A549 (cell line): ENCODE data around the gene TOPORS. TPM values are rescaled to one million over a fixed set of nuclear protein-coding genes. Genes with fewer than 3 reads are reported as not detected.
"Not testable (repeated sequence)": the region's sequence is repeated elsewhere in the genome, so short reads cannot be mapped to it uniquely, and the experiment has no call there.

Experiments used
- ATAC-seq, 2 experiments: fragments of 200-7000 bp in 1 of 2; fragments of >200 bp in 1 of 2; cut with Nextera tagmentation in 1 of 2; cut with Tn5 transposase in 1 of 2; 3 replicates each; pipeline versions ENCODE4 v1.8.0 to v1.9.1; 2018 to 2020; ENCODE audit warnings: mild to moderate bottlenecking in 1 of 2, moderate library complexity in 1 of 2
- CTCF ChIA-PET: fragments of 300-600 bp; sonication (Branson Sonifier 250); formaldehyde crosslinking; extraction: SDS; loops from one replicate; lab custom pipeline; 2021; ENCODE audit warnings: antibody characterized with exemption, inconsistent platforms; lab: Yijun Ruan, JAX
- POLR2A ChIA-PET: fragments of 350-600 bp; formaldehyde crosslinking; extraction: SDS; loops from one replicate; lab custom pipeline; 2021; ENCODE audit warnings: antibody characterized with exemption, inconsistent platforms; lab: Yijun Ruan, JAX
- DNase-seq, 2 experiments: peaks; one replicate each; pipeline versions ENCODE4 v3.0.0 to v3.0.0-alpha.2; 2011 to 2016; ENCODE audit warnings: low read depth in 1 of 2, low spot score in 1 of 2
- FAIRE-seq: peaks from 2 replicates; lab custom pipeline; 2011; peaks lifted over from hg19 to GRCh38; lab: Jason Lieb, UNC
- H3K27ac ChIP-seq, 2 experiments: fragments of >200 bp; sonication (Bioruptor Twin); formaldehyde crosslinking; 3 replicates each; pipeline ENCODE4 v1.5.1; 2016 to 2017
- H3K4me1 ChIP-seq: fragments of >200 bp; sonication (Bioruptor Twin); formaldehyde crosslinking; 3 replicates; pipeline ENCODE4 v1.6.1; 2016
- H3K4me2 ChIP-seq: fragments of >200 bp; sonication (Bioruptor Twin); formaldehyde crosslinking; 3 replicates; pipeline ENCODE4 v1.6.1; 2016
- H3K4me3 ChIP-seq: fragments of >200 bp; sonication (Bioruptor Twin); formaldehyde crosslinking; 3 replicates; pipeline ENCODE4 v1.5.1; 2016
- H3K9me3 ChIP-seq: fragments of >200 bp; sonication (Bioruptor Twin); formaldehyde crosslinking; 3 replicates; pipeline ENCODE4 v1.6.1; 2016
- BHLHE40 ChIP-seq: IDR thresholded peaks from 2 replicates; pipeline ENCODE4 v1.6.1; 2012; ENCODE audit warnings: low read depth, low read length, inconsistent platforms
- CBX2 ChIP-seq: fragments of 200-600 bp; sonication (generic); IDR thresholded peaks from 2 replicates; pipeline ENCODE4 v1.6.1; 2016; ENCODE audit warnings: low read depth, mild to moderate bottlenecking, borderline replicate concordance
- CBX8 ChIP-seq: fragments of 200-600 bp; sonication (generic); IDR thresholded peaks from 2 replicates; pipeline ENCODE4 v1.6.1; 2016
- CEBPB ChIP-seq, 2 experiments: fragments of >200 bp in 1 of 2; sonication (Bioruptor Twin) in 1 of 2; formaldehyde crosslinking in 1 of 2; IDR thresholded peaks; 2 replicates each; pipeline ENCODE4 v1.6.1; 2012 to 2016
- FOSB ChIP-seq: fragments of 250-450 bp; sonication (Bioruptor Pico); IDR thresholded peaks from 2 replicates; pipeline ENCODE4 v1.5.0; 2020; ENCODE audit warnings: mild to moderate bottlenecking, moderate library complexity
- FOSL2 ChIP-seq, 2 experiments: fragments of 450-650 bp in 1 of 2; fragments of >200 bp in 1 of 2; sonication (Bioruptor Twin) in 1 of 2; formaldehyde crosslinking; IDR thresholded peaks; 2 replicates each; pipeline versions ENCODE4 v1.5.0 to v1.6.1; 2016 to 2020; ENCODE audit warnings: mild to moderate bottlenecking in 1 of 2, moderate library complexity in 1 of 2
- GATA3 ChIP-seq: IDR thresholded peaks from 2 replicates; pipeline ENCODE4 v1.6.1; 2012; ENCODE audit warnings: borderline replicate concordance
- HDAC2 ChIP-seq: fragments of 200-600 bp; sonication (generic); IDR thresholded peaks from 2 replicates; pipeline ENCODE4 v1.6.1; 2016
- HEYL ChIP-seq: fragments of 250-450 bp; sonication (Bioruptor Pico); IDR thresholded peaks from 2 replicates; pipeline ENCODE4 v1.8.0; 2021; ENCODE audit warnings: mild to moderate bottlenecking, moderate library complexity
- HOXA7 ChIP-seq: fragments of 250-450 bp; sonication (Bioruptor Pico); IDR thresholded peaks from 2 replicates; pipeline ENCODE4 v1.5.0; 2020; ENCODE audit warnings: mild to moderate bottlenecking, moderate library complexity
- HOXB5 ChIP-seq: fragments of 250-450 bp; sonication (Bioruptor Pico); IDR thresholded peaks from 2 replicates; pipeline ENCODE4 v1.5.0; 2020; ENCODE audit warnings: mild to moderate bottlenecking, moderate library complexity
- KDM5A ChIP-seq: fragments of 200-600 bp; sonication (generic); IDR thresholded peaks from 2 replicates; pipeline ENCODE4 v1.6.1; 2016; ENCODE audit warnings: antibody characterized with exemption, mild to moderate bottlenecking
- MAZ ChIP-seq: fragments of 150-350 bp; IDR thresholded peaks from 2 replicates; pipeline ENCODE4 v1.6.1; 2014; ENCODE audit warnings: antibody characterized with exemption, low read depth, low read length, borderline replicate concordance
- NFE2L2 ChIP-seq: fragments of 150-350 bp; conservative IDR thresholded peaks from 2 replicates; pipeline ENCODE4 v1.6.1; 2014; ENCODE audit warnings: low read length
- RCOR1 ChIP-seq: fragments of 150-350 bp; IDR thresholded peaks from 2 replicates; pipeline ENCODE4 v1.6.1; 2014; ENCODE audit warnings: antibody characterized with exemption, low read length, low read depth
- RNF2 ChIP-seq: fragments of 200-600 bp; sonication (generic); IDR thresholded peaks from 2 replicates; pipeline ENCODE4 v1.6.1; 2016; ENCODE audit warnings: low read depth, mild to moderate bottlenecking, antibody characterized with exemption, moderate library complexity, borderline replicate concordance
- WGBS: methylation state at CpG from one replicate; pipeline ENCODE4 v1.1.6; 2017; ENCODE audit errors: missing lambda C conversion rate; 5-methylcytosine and 5-hydroxymethylcytosine counted together
- polyA plus RNA-seq, 4 experiments: library from polyadenylated mRNA; depleted of rRNA in 3 of 4; stranded (reverse); fragments of >200 nt; fragmentation: RNase III in 1 of 4; extraction: RNeasy Plus Mini Kit Qiagen cat#74134 plus additional on column Dnase treatment in 1 of 4; gene quantifications; 2 replicates in 3 of 4; 3 replicates in 1 of 4; pipeline ENCODE4 v1.2.3, GENCODE V29; 2011 to 2017
- TF ChIP-seq, protein P1 (sequence below): fragments of 150-350 bp; IDR thresholded peaks from 2 replicates; pipeline ENCODE4 v1.6.1; 2014; ENCODE audit warnings: low read depth, mild to moderate bottlenecking, low read length
- TF ChIP-seq, protein P2 (sequence below): fragments of 250-450 bp; sonication (Bioruptor Pico); IDR thresholded peaks from 2 replicates; pipeline ENCODE4 v1.5.0; 2021; ENCODE audit warnings: mild to moderate bottlenecking, moderate library complexity, borderline replicate concordance
- TF ChIP-seq, protein P3 (sequence below): IDR thresholded peaks from 2 replicates; pipeline ENCODE4 v1.6.1; 2012
- TF ChIP-seq, protein P4 (sequence below): IDR thresholded peaks from 2 replicates; pipeline ENCODE4 v1.6.1; 2012
- TF ChIP-seq, protein P5 (sequence below): fragments of 200-600 bp; sonication (generic); IDR thresholded peaks from 2 replicates; pipeline ENCODE4 v1.6.1; 2016; ENCODE audit warnings: antibody characterized with exemption, mild to moderate bottlenecking, moderate library complexity

TOPORS gene
- polyA plus RNA-seq, 2 of the 4 experiments (the other 2 are of a cell fraction) = 18.2 to 22.2 TPM

DNA sequence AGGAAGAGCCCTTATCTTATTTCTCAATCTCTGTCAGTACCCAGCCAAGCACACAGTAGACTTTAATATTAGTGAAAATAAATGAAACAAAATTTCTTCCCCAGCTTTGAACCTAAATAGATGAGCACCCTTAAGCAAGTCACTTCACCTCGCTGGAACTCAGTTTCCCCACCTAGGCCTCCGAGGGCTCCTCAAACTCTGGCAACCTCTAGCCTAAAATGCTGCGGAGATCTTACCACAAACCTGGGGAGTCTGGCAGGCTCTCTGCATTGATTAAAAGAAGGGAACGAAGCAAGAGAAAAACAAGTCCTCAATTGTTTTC lies 26.7 kb downstream of the TOPORS start:
- DNase-seq = no peak
- Histone ChIP-seq H3K4me2 (peak overlapping the region; percentile 82), H3K4me1 (peaks cover 6% of the 10 kb centered on the region; the same call in 2 of the 3 replicates)
- 6% methylated on average over 4 of the region's 4 CpGs for WGBS
- ATAC-seq = no peak; a peak in 1 of 6 replicates
- TF ChIP-seq FOSL2 (IDR thresholded peaks at IDR 0.05) (no peak), FOSL2 (CRISPR knock-in tag; IDR thresholded peaks at IDR 0.05) (no peak), KDM5A (no peak), HDAC2 (no peak), HEYL (CRISPR knock-in tag) (no peak), BHLHE40 (no peak), FOSB (CRISPR knock-in tag) (no peak)
- TF ChIP-seq, protein P1, sequence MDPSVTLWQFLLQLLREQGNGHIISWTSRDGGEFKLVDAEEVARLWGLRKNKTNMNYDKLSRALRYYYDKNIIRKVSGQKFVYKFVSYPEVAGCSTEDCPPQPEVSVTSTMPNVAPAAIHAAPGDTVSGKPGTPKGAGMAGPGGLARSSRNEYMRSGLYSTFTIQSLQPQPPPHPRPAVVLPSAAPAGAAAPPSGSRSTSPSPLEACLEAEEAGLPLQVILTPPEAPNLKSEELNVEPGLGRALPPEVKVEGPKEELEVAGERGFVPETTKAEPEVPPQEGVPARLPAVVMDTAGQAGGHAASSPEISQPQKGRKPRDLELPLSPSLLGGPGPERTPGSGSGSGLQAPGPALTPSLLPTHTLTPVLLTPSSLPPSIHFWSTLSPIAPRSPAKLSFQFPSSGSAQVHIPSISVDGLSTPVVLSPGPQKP = no peak
- TF ChIP-seq, protein P2, sequence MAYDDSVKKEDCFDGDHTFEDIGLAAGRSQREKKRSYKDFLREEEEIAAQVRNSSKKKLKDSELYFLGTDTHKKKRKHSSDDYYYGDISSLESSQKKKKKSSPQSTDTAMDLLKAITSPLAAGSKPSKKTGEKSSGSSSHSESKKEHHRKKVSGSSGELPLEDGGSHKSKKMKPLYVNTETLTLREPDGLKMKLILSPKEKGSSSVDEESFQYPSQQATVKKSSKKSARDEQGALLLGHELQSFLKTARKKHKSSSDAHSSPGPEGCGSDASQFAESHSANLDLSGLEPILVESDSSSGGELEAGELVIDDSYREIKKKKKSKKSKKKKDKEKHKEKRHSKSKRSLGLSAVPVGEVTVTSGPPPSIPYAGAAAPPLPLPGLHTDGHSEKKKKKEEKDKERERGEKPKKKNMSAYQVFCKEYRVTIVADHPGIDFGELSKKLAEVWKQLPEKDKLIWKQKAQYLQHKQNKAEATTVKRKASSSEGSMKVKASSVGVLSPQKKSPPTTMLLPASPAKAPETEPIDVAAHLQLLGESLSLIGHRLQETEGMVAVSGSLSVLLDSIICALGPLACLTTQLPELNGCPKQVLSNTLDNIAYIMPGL (CRISPR knock-in tag) = no peak
- TF ChIP-seq, protein P3, sequence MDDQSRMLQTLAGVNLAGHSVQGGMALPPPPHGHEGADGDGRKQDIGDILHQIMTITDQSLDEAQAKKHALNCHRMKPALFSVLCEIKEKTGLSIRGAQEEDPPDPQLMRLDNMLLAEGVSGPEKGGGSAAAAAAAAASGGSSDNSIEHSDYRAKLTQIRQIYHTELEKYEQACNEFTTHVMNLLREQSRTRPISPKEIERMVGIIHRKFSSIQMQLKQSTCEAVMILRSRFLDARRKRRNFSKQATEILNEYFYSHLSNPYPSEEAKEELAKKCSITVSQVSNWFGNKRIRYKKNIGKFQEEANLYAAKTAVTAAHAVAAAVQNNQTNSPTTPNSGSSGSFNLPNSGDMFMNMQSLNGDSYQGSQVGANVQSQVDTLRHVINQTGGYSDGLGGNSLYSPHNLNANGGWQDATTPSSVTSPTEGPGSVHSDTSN = no peak
- TF ChIP-seq, protein P4, sequence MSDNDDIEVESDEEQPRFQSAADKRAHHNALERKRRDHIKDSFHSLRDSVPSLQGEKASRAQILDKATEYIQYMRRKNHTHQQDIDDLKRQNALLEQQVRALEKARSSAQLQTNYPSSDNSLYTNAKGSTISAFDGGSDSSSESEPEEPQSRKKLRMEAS = no peak
- TF ChIP-seq, all 56 proteins: peak for 0
- peak overlapping the region; percentile 46 to 83 for H3K27ac ChIP-seq
- H3K4me3 ChIP-seq = peak overlapping the region; percentile 58
- H3K9me3 ChIP-seq = peaks cover 3% of the 10 kb centered on the region; the same call in 1 of the 3 replicates
- CTCF ChIA-PET = interaction anchor here (0.8 to 10.2 kb wide), 24 partner anchors 8 to 442 kb away, joined by 3 to 159 read pairs (median 5); partner anchors contain the start of genes ACO1 and NDUFB6
- POLR2A ChIA-PET = interaction anchor here (0.7 to 2.7 kb wide), 5 partner anchors 24 to 499 kb away, joined by 3 to 25 read pairs (median 10); partner anchors contain the start of genes ACO1 and DNAJA1
- FAIRE-seq = no peak

DNA sequence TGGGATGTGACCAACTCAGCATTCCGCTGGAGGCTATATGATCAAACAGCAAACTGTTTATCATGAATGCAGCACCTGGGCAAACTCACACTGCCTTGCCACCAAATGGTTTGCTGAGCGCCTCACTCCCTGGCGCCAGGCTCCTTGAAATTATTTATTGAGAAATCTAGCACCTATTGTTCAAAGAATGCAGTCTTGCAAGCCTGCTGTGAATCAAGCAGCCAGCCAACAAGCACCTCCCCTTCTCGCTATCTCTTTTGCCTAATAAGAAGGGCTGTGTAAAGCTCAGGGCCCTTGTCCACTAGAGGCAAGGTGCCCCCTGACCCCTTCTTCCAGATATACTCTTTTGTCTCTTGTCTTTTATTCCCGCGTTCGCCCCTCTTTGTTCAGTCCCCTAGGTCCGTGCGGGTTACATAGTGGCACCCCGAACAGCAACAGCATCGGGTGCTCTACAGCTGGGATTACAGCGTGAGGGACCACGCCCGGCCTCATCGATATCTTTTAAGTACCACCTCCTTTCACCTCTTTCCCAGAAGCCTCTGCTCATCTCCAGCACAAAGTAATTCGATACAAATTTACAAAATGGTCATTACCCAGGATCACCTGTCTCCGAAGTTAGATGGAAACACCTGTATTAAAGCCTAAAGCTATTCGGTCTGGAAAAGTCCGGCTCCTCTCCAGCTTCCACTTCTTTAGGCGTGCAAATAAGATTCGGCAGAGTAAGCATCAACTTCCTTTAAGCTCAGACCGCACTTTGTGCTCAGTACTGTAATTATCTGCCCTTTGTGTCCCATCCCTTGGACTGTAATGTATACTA lies 27.3 kb downstream of the TOPORS start:
- H3K4me2 ChIP-seq = peak overlapping the region; percentile 82
- ChIA-PET CTCF (interaction anchor here (0.6 to 10.2 kb wide), 19 partner anchors 13 to 443 kb away, joined by 3 to 159 read pairs (median 5); partner anchors contain the start of genes ACO1 and NDUFB6), POLR2A (interaction anchor here (0.7 to 2.7 kb wide), 3 partner anchors 25 to 500 kb away, joined by 3 to 25 read pairs (median 14); partner anchors contain the start of gene DNAJA1)
- no peak for TF ChIP-seq HOXB5
- no peak for TF ChIP-seq CEBPB (IDR thresholded peaks at IDR 0.05)
- no peak for TF ChIP-seq CBX2
- no peak for TF ChIP-seq MAZ
- no peak for TF ChIP-seq RCOR1
- TF ChIP-seq CBX8 = no peak
- TF ChIP-seq, protein P3 = no peak
- TF ChIP-seq RNF2 = no peak
- TF ChIP-seq HOXA7 (CRISPR knock-in tag) = no peak
- no peak for TF ChIP-seq GATA3
- no peak for TF ChIP-seq HEYL (CRISPR knock-in tag)
- TF ChIP-seq, protein P5, sequence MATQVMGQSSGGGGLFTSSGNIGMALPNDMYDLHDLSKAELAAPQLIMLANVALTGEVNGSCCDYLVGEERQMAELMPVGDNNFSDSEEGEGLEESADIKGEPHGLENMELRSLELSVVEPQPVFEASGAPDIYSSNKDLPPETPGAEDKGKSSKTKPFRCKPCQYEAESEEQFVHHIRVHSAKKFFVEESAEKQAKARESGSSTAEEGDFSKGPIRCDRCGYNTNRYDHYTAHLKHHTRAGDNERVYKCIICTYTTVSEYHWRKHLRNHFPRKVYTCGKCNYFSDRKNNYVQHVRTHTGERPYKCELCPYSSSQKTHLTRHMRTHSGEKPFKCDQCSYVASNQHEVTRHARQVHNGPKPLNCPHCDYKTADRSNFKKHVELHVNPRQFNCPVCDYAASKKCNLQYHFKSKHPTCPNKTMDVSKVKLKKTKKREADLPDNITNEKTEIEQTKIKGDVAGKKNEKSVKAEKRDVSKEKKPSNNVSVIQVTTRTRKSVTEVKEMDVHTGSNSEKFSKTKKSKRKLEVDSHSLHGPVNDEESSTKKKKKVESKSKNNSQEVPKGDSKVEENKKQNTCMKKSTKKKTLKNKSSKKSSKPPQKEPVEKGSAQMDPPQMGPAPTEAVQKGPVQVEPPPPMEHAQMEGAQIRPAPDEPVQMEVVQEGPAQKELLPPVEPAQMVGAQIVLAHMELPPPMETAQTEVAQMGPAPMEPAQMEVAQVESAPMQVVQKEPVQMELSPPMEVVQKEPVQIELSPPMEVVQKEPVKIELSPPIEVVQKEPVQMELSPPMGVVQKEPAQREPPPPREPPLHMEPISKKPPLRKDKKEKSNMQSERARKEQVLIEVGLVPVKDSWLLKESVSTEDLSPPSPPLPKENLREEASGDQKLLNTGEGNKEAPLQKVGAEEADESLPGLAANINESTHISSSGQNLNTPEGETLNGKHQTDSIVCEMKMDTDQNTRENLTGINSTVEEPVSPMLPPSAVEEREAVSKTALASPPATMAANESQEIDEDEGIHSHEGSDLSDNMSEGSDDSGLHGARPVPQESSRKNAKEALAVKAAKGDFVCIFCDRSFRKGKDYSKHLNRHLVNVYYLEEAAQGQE = no peak
- no peak for TF ChIP-seq NFE2L2
- TF ChIP-seq FOSB (CRISPR knock-in tag) = no peak
- no peak for TF ChIP-seq BHLHE40
- peak; percentile 25 to 38; a peak in 3 of 6 replicates for ATAC-seq
- no peak for FAIRE-seq
- peak overlapping the region; percentile 58 for H3K4me3 ChIP-seq
- no peaks in the 10 kb centered on the region for H3K9me3 ChIP-seq
- WGBS = 63% methylated on average over 22 of the region's 22 CpGs
- peaks cover 6% of the 10 kb centered on the region; the same call in 2 of the 3 replicates for H3K4me1 ChIP-seq
- peak overlapping the region in 1 of 2 experiments; percentile 83; a peak in 4 of 6 replicates for H3K27ac ChIP-seq
- DNase-seq = no peak

DNA sequence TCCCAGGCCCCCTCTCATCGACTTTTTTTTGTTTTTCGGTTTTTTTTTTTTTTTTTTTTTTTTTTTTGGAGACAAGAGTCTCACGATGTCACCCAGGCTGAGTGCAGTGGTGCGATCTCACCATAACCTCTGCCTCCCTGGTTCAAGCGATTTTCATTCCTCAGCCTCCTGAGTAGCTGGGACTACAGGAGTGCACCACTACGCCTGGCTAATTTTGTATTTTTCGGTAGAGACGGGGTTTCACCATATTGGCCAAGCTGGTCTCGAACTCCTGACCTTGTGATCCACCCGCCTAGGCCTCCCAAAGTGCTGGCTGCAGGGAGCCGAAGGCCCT lies 27.9 kb downstream of the TOPORS start:
- not testable (repeated sequence) for H3K4me3 ChIP-seq, FAIRE-seq, H3K4me1 ChIP-seq, H3K9me3 ChIP-seq, DNase-seq, H3K4me2 ChIP-seq, H3K27ac ChIP-seq, ATAC-seq
- ChIA-PET CTCF (interaction anchor here (0.6 to 10.2 kb wide), 7 partner anchors 15 to 297 kb away, joined by 3 to 159 read pairs (median 3); no protein-coding TSS in a partner anchor), POLR2A (interaction anchor here (2.7 kb wide), 1 partner anchor 146 kb away, joined by 25 read pairs; no protein-coding TSS in a partner anchor)
- 91% methylated on average over 11 of the region's 11 CpGs for WGBS
